ENCODE measurements around the gene PACSIN1. TPM values are rescaled to one million over a fixed set of nuclear protein-coding genes. Genes with fewer than 3 reads are reported as not detected.
A peak's percentile ranks its signal among the peaks of the same experiment; 100 is the strongest.

Gene PACSIN1
- total RNA-seq, 2 experiments from 2014 or later = 19.3 to 88.4 TPM

- POLR2A ChIA-PET = interaction anchor here (0.5 to 1.6 kb wide), 5 partner anchors 12 to 911 kb away, joined by 3 to 6 read pairs (median 3); no protein-coding TSS in a partner anchor
- CTCF ChIA-PET (ENCODE audit: unreplicated experiment) = interaction anchor here (0.6 to 2.5 kb wide), 5 partner anchors 74 to 527 kb away, joined by 3 to 8 read pairs (median 3); no protein-coding TSS in a partner anchor
- no TSS peak for BruUV-seq (replicated peaks)
- Histone ChIP-seq H3K4me3 (ENCODE audit: low read depth, low read length, poor library complexity, severe bottlenecking) (no peak overlapping the region), H3K9me2 (ENCODE audit: insufficient read depth, low read length) (no peaks in the 10 kb centered on the region), H3K36me3 (ENCODE audit: insufficient read depth, low read length) (no peaks in the 10 kb centered on the region), H3K27ac (ENCODE audit: low read depth, low read length, poor library complexity, severe bottlenecking) (no peak overlapping the region), H3K4me1 (ENCODE audit: insufficient read depth, low read length, poor library complexity, severe bottlenecking) (peaks cover 30% of the 10 kb centered on the region), H3K9me3 (ENCODE audit: low read length) (no peaks in the 10 kb centered on the region), H4K20me1 (ENCODE audit: insufficient read depth, low read length) (no peaks in the 10 kb centered on the region), H2AFZ (ENCODE audit: low read length) (no peak overlapping the region), H3K79me2 (ENCODE audit: insufficient read depth, low read depth, low read length) (no peaks in the 10 kb centered on the region), H3K4me2 (ENCODE audit: low read length) (no peak overlapping the region)
- TF ChIP-seq, protein P1, sequence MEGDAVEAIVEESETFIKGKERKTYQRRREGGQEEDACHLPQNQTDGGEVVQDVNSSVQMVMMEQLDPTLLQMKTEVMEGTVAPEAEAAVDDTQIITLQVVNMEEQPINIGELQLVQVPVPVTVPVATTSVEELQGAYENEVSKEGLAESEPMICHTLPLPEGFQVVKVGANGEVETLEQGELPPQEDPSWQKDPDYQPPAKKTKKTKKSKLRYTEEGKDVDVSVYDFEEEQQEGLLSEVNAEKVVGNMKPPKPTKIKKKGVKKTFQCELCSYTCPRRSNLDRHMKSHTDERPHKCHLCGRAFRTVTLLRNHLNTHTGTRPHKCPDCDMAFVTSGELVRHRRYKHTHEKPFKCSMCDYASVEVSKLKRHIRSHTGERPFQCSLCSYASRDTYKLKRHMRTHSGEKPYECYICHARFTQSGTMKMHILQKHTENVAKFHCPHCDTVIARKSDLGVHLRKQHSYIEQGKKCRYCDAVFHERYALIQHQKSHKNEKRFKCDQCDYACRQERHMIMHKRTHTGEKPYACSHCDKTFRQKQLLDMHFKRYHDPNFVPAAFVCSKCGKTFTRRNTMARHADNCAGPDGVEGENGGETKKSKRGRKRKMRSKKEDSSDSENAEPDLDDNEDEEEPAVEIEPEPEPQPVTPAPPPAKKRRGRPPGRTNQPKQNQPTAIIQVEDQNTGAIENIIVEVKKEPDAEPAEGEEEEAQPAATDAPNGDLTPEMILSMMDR (conservative IDR thresholded peaks at IDR 0.05; ENCODE audit: low read length) = peak; percentile 96
- TF ChIP-seq EZH2phosphoT487 (IDR thresholded peaks at IDR 0.05; ENCODE audit: borderline replicate concordance, low read depth, low read length) = no peak
- intact Hi-C loops (cut with micrococcal nuclease; ENCODE audit: unreplicated experiment) = loop anchor here (1.0 to 2.0 kb wide), 5 partner anchors 67 to 680 kb away; partner anchors contain the start of gene SMIM29
- DNase-seq (ENCODE audit: low spot score) = peak; percentile 81
Observed at GRCh38 chr6:34459899-34460593, 5.8 kb upstream of the PACSIN1 start.

GRCh38 chr6:34460796-34461507, 4.9 kb upstream of the PACSIN1 start:
- intact Hi-C loops (cut with micrococcal nuclease; ENCODE audit: unreplicated experiment) = loop anchor here (1.0 to 2.0 kb wide), 5 partner anchors 66 to 679 kb away; partner anchors contain the start of gene SMIM29
- no peaks in the 10 kb centered on the region for H3K36me3 ChIP-seq (ENCODE audit: insufficient read depth, low read length)
- BruUV-seq (replicated peaks) = no TSS peak
- H3K4me2 ChIP-seq (ENCODE audit: low read length) = no peak overlapping the region
- H4K20me1 ChIP-seq (ENCODE audit: insufficient read depth, low read length) = no peaks in the 10 kb centered on the region
- H3K4me3 ChIP-seq (ENCODE audit: low read depth, low read length, poor library complexity, severe bottlenecking) = no peak overlapping the region
- peaks cover 31% of the 10 kb centered on the region for H3K4me1 ChIP-seq (ENCODE audit: insufficient read depth, low read length, poor library complexity, severe bottlenecking)
- CTCF ChIA-PET (ENCODE audit: unreplicated experiment) = interaction anchor here (0.6 to 2.5 kb wide), 4 partner anchors 119 to 526 kb away, joined by 3 to 8 read pairs (median 3); no protein-coding TSS in a partner anchor
- no peak overlapping the region; the same call in 1 of the 2 replicates for H2AFZ ChIP-seq (ENCODE audit: low read length)
- no peak overlapping the region for H3K27ac ChIP-seq (ENCODE audit: low read depth, low read length, poor library complexity, severe bottlenecking)
- H3K79me2 ChIP-seq (ENCODE audit: insufficient read depth, low read depth, low read length) = peaks cover under 1% of the 10 kb centered on the region; the same call in 1 of the 2 replicates
- no peaks in the 10 kb centered on the region for H3K9me3 ChIP-seq (ENCODE audit: low read length)
- TF ChIP-seq, protein P1 (conservative IDR thresholded peaks at IDR 0.05; ENCODE audit: low read length) = no peak
- TF ChIP-seq EZH2phosphoT487 (IDR thresholded peaks at IDR 0.05; ENCODE audit: borderline replicate concordance, low read depth, low read length) = no peak
- no peak for DNase-seq (ENCODE audit: low spot score)
- no peaks in the 10 kb centered on the region for H3K9me2 ChIP-seq (ENCODE audit: insufficient read depth, low read length)
- POLR2A ChIA-PET = interaction anchor here (0.5 to 1.6 kb wide), 5 partner anchors 13 to 912 kb away, joined by 3 to 6 read pairs (median 3); no protein-coding TSS in a partner anchor

All from OCI-LY7 (cell line).